ENCODE data around the gene PRDM16.

PRDM16 gene

DNA sequence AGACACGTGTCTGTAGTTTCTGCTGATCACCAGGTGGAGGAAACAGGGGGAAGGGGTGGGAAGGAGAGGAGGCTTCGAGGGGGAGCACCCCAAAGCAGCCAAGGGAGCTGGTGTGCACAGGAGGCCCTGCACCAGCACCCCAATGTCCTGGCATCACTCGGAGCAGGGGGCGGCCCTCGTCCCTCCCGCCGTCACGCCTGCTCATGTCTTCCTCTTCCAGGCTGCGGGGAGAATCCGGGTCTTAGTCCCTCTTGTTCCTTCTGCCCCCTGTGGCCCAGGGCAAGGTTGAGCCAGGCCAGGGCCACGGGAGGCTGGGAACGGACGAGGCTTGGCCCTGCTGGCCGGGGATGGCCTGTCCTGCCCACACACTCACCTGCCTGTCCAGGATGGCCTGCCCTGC, 364.1 kb downstream of the PRDM16 start:
- Histone ChIP-seq H3K9me3 (ENCODE audit: control insufficient read depth in 2 of 2, low read length in 2 of 2) (no peaks in the 10 kb centered on the region), H3K27ac (ENCODE audit: low read length) (no peak overlapping the region), H3K4me1 (ENCODE audit: control insufficient read depth, insufficient read depth, low read length) (no peaks in the 10 kb centered on the region)

DNA sequence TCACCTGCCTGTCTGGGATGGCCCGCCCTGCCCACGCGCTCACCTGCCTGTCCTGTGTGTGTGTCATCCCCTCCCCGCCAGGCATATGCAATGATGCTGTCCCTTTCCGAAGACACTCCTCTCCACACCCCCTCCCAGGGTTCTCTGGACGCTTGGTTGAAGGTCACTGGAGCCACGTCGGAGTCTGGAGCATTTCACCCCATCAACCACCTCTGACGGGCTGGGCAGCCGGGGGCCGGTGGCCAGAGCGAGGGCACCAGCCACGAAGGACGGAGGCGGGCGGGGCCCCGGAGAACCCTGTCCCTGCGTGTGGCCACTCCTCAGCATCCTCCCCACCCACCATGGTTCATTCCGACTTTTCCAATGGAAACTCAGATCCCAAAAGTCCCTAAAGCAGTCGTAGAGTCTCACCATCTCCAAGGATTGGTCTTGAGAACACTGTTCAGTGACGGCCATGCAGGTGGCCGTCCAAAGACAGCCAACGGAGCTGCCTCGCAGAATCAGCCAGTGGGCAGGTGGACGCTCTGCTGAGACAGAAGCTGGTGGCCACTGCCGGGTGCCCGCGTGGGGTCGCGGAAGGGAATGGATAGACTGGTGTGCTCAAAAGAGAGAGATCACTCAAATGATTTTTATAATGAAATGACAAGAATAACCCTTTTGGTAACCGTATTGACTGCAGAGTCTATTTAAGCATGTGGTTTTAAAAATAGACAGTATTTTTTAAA, 364.8 kb downstream of the PRDM16 start:
- Histone ChIP-seq H3K27ac (ENCODE audit: low read length) (no peak overlapping the region), H3K4me3 (ENCODE audit: low read length in 2 of 2) (no peak overlapping the region), H3K27me3 (ENCODE audit: control insufficient read depth in 1 of 2, insufficient read depth in 2 of 2, low read length in 2 of 2) (peaks cover 0 to 2% of the 10 kb centered on the region in 2 donors), H3K9ac (ENCODE audit: low read length in 2 of 2) (no peak overlapping the region), H3K4me1 (ENCODE audit: control insufficient read depth, insufficient read depth, low read length) (no peaks in the 10 kb centered on the region), H3K9me3 (ENCODE audit: control insufficient read depth in 2 of 2, low read length in 2 of 2) (no peaks in the 10 kb centered on the region), H3K36me3 (ENCODE audit: control insufficient read depth in 2 of 2, insufficient read depth in 2 of 2, low read length in 2 of 2) (no peaks in the 10 kb centered on the region)

More for the DNA sequence above, 364.1 kb downstream of the PRDM16 start:
- peaks cover 0 to 2% of the 10 kb centered on the region in 2 donors for H3K27me3 ChIP-seq (ENCODE audit: control insufficient read depth in 1 of 2, insufficient read depth in 2 of 2, low read length in 2 of 2)
- H3K36me3 ChIP-seq (ENCODE audit: control insufficient read depth in 2 of 2, insufficient read depth in 2 of 2, low read length in 2 of 2) = no peaks in the 10 kb centered on the region
- H3K4me3 ChIP-seq (ENCODE audit: low read length in 2 of 2) = no peak overlapping the region
- no peak overlapping the region for H3K9ac ChIP-seq (ENCODE audit: low read length in 2 of 2)

DNA sequence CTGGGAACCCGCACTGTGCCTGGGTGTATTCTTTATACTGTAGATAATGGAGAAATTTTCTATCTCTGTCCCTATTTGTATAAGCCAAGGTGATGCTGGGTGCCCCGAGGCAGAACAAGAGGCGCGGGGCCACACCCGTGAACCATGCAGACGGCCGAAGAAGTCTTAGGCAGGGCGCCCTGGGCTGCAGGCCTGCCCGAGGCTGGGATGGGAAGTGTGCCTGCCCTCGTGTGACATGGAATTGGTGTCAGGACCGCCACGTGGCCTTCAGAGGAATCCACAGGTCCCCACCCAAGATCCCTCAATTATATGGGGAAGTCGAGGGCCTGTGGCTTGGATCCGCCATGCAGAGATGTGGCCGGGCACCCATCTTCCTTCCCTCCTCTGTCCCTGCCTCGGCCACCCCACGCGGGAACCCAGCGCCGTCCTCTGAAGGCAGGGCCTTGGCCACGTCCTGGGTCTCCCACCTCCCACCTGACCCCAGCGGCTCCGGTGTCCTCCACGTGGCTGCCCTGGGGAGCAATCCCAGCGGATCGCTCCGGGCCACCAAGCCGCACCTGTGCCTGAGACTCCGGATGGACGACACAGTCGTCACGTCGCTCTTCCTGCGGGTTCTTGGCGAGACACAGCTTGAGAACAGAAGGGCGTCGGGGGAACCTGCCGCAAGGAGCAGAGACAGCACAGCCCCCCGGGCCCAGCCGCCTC, 365.6 kb downstream of the PRDM16 start:
- no peaks in the 10 kb centered on the region for H3K36me3 ChIP-seq (ENCODE audit: control insufficient read depth in 2 of 2, insufficient read depth in 2 of 2, low read length in 2 of 2)
- no peaks in the 10 kb centered on the region for H3K9me3 ChIP-seq (ENCODE audit: control insufficient read depth in 2 of 2, low read length in 2 of 2)
- H3K4me1 ChIP-seq (ENCODE audit: control insufficient read depth, insufficient read depth, low read length) = no peaks in the 10 kb centered on the region
- H3K27ac ChIP-seq (ENCODE audit: low read length) = no peak overlapping the region
- no peak overlapping the region for H3K4me3 ChIP-seq (ENCODE audit: low read length in 2 of 2)
- H3K27me3 ChIP-seq (ENCODE audit: control insufficient read depth in 1 of 2, insufficient read depth in 2 of 2, low read length in 2 of 2) = peaks cover 2 to 3% of the 10 kb centered on the region in 2 donors
- no peak overlapping the region for H3K9ac ChIP-seq (ENCODE audit: low read length in 2 of 2)

DNA sequence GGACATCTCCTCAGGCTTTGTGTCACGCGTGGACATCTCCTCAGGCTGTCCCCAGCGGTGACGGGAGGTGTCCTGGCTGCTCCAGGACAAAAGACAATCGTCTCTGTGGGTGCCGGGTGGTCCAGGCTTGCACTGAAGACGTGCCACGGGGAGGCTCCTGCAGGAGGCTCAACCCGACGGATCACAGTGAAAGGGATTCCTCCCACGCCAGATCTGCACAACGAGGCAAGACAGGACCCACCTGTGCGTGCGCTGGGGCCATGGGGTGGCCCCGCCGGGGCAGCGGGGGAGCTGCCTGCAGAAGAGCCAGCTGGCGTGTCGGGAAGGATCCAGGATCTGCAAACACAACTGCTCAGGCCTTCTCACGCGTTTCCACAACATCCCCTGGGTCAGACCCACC, 366.7 kb downstream of the PRDM16 start:
- Histone ChIP-seq H3K36me3 (ENCODE audit: control insufficient read depth in 2 of 2, insufficient read depth in 2 of 2, low read length in 2 of 2) (no peaks in the 10 kb centered on the region), H3K9me3 (ENCODE audit: control insufficient read depth in 2 of 2, low read length in 2 of 2) (no peaks in the 10 kb centered on the region), H3K27ac (ENCODE audit: low read length) (no peak overlapping the region), H3K27me3 (ENCODE audit: control insufficient read depth in 1 of 2, insufficient read depth in 2 of 2, low read length in 2 of 2) (peaks cover 2 to 7% of the 10 kb centered on the region in 2 donors), H3K4me3 (ENCODE audit: low read length in 2 of 2) (no peak overlapping the region), H3K9ac (ENCODE audit: low read length in 2 of 2) (no peak overlapping the region), H3K4me1 (ENCODE audit: control insufficient read depth, insufficient read depth, low read length) (no peaks in the 10 kb centered on the region)

DNA sequence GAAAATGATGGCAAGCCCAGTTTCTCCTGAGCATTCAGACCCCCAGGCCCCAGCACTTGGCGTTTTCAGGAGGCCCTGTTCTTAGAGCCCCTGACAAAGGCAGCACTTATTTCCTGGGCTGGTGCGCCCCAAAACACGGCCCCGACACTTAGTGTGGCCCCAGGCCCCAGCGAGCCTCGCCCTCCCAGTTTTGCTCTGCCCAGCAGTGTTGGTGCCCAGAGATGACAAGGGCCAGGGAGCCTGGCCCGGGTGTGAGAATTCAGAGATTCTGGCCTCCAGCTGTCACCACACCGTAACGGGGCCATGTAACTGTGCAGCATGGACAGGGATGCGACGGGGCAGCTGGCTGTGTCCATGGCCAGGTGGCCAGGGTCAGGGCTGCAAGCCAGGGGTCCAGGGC, 367.4 kb downstream of the PRDM16 start:
- Histone ChIP-seq H3K27ac (ENCODE audit: low read length) (no peak overlapping the region), H3K27me3 (ENCODE audit: control insufficient read depth in 1 of 2, insufficient read depth in 2 of 2, low read length in 2 of 2) (peaks cover 3 to 7% of the 10 kb centered on the region in 2 donors), H3K4me3 (ENCODE audit: low read length in 2 of 2) (no peak overlapping the region), H3K9ac (ENCODE audit: low read length in 2 of 2) (no peak overlapping the region), H3K4me1 (ENCODE audit: control insufficient read depth, insufficient read depth, low read length) (no peaks in the 10 kb centered on the region), H3K36me3 (ENCODE audit: control insufficient read depth in 2 of 2, insufficient read depth in 2 of 2, low read length in 2 of 2) (no peaks in the 10 kb centered on the region), H3K9me3 (ENCODE audit: control insufficient read depth in 2 of 2, low read length in 2 of 2) (no peaks in the 10 kb centered on the region)

DNA sequence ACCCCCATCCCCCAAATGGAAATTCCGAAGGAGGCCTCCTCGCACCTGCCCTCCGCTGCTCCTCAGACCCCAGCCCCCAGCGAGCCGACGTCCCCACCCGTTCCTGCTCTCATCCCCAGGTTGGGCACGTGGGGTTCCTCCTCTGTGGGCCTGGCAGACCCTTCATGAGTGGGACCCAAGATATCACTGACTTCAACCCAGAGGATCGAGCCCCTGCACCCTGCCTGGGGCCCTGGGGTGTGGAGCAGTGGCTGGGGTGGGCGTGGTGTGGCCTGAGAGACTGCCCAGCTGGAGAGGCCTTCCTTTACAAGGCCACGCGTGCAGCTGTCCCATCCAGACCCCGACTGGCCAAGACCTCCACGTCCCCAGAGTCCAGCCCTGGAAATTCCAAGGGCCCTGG, 367.9 kb downstream of the PRDM16 start:
- no peak overlapping the region for H3K27ac ChIP-seq (ENCODE audit: low read length)
- H3K9ac ChIP-seq (ENCODE audit: low read length in 2 of 2) = no peak overlapping the region
- H3K4me1 ChIP-seq (ENCODE audit: control insufficient read depth, insufficient read depth, low read length) = no peaks in the 10 kb centered on the region
- peaks cover 3 to 7% of the 10 kb centered on the region in 2 donors for H3K27me3 ChIP-seq (ENCODE audit: control insufficient read depth in 1 of 2, insufficient read depth in 2 of 2, low read length in 2 of 2)
- no peaks in the 10 kb centered on the region for H3K36me3 ChIP-seq (ENCODE audit: control insufficient read depth in 2 of 2, insufficient read depth in 2 of 2, low read length in 2 of 2)
- no peak overlapping the region for H3K4me3 ChIP-seq (ENCODE audit: low read length in 2 of 2)
- H3K9me3 ChIP-seq (ENCODE audit: control insufficient read depth in 2 of 2, low read length in 2 of 2) = no peaks in the 10 kb centered on the region

DNA sequence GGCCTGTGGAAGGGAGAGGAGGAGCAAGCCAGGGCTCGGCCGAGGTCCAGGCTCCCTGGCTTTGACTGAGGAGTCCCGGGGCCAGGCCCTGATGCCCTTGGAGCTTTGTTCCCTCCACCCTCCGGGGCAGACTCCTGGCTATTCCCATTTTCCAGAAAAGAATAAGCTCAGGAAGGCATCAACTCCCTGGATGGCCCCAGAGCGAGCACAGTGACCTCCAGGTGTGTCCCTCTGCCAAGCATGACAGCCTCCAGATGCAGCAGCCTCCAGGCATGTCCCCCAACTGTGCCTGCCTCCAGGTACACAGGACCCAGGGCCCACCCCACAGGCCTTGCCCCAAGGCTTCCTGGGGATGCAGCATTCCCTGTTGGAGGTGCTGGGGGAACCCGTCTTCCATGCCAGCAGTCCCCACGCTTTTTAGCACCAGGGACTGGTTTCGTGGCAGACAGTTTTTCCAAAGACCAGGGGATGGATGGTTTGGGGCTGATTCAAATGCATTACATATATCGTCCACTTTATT, 369.7 kb downstream of the PRDM16 start:
- Histone ChIP-seq H3K4me1 (ENCODE audit: control insufficient read depth, insufficient read depth, low read length) (no peaks in the 10 kb centered on the region), H3K4me3 (ENCODE audit: low read length in 2 of 2) (no peak overlapping the region), H3K27me3 (ENCODE audit: control insufficient read depth in 1 of 2, insufficient read depth in 2 of 2, low read length in 2 of 2) (peaks cover 5 to 7% of the 10 kb centered on the region in 2 donors)

DNA sequence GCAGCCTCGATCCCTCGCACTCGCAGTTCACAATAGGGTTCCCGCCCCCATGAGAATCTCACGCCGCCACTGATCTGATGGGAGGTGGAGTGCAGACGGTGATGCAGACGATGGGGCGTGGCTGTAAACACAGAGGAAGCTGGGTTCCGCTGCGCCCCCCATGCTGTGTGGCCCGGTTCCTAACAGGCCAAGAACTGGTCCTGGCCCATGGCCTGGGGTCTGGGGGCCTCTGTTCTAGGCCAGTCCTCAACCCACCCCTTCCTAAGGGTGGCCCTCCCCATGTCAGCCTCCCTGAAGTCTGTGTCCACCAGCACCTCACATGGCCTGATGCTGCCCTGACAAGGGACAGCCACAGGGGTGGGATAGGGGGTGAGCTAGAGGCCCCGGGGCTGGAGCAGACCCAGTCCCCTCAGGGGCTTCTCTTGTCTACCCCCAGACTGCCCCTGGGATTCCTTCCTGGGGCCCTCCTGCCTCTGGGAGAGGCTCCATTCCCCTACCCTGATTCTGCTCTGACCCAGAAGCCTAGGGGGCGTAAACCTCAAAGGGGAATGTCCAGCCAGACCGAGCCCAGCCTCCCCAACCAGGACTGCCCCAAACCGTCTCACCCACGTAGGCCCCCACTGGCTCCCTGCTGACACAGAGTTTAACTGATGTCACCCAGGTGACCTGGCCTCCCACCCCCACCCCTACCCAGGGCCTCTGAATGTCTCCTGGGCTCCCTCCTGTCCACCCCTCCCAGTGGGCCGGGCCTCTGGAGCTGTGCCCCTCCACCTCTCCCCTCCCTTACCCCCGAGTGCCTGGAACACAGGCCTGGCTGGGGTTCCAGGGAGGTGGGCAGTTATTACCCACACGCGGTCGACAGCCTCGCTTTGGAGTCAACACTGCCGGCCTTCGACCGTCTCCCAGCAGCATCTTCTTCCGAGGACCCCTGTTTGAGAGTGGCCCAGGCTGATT, 370.6 kb downstream of the PRDM16 start:
- H3K4me3 ChIP-seq (ENCODE audit: low read length in 2 of 2) = no peak overlapping the region
- H3K9ac ChIP-seq (ENCODE audit: low read length in 2 of 2) = no peak overlapping the region
- no peaks in the 10 kb centered on the region for H3K36me3 ChIP-seq (ENCODE audit: control insufficient read depth in 2 of 2, insufficient read depth in 2 of 2, low read length in 2 of 2)
- no peak overlapping the region for H3K27ac ChIP-seq (ENCODE audit: low read length)
- peaks cover 7 to 10% of the 10 kb centered on the region in 2 donors for H3K27me3 ChIP-seq (ENCODE audit: control insufficient read depth in 1 of 2, insufficient read depth in 2 of 2, low read length in 2 of 2)
- H3K4me1 ChIP-seq (ENCODE audit: control insufficient read depth, insufficient read depth, low read length) = no peaks in the 10 kb centered on the region
- no peaks in the 10 kb centered on the region for H3K9me3 ChIP-seq (ENCODE audit: control insufficient read depth in 2 of 2, low read length in 2 of 2)

More for the DNA sequence above, 369.7 kb downstream of the PRDM16 start:
- no peak overlapping the region for H3K27ac ChIP-seq (ENCODE audit: low read length)
- no peaks in the 10 kb centered on the region for H3K36me3 ChIP-seq (ENCODE audit: control insufficient read depth in 2 of 2, insufficient read depth in 2 of 2, low read length in 2 of 2)
- no peaks in the 10 kb centered on the region for H3K9me3 ChIP-seq (ENCODE audit: control insufficient read depth in 2 of 2, low read length in 2 of 2)
- H3K9ac ChIP-seq (ENCODE audit: low read length in 2 of 2) = no peak overlapping the region

DNA sequence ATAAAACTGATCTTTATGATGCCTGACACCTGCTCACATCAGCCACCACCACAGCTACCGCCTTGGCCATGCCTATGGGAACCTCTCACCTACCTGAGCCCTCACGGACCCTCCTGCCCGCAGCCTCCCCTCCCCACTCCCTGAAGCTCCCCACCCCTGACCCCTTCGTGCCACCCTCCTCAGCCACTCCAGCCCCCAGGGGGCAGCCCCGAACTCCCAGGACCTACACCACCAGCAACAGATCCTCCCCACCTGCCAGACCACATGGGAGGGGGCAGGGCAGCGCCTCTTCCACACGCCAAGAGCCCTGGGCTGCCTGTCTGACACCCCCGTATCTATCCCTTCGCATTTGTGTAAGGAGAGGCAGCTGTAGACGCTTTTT, 371.3 kb downstream of the PRDM16 start:
- H3K4me3 ChIP-seq (ENCODE audit: low read length in 2 of 2) = no peak overlapping the region
- no peak overlapping the region for H3K9ac ChIP-seq (ENCODE audit: low read length in 2 of 2)
- peaks cover under 1 to 3% of the 10 kb centered on the region in 2 donors for H3K9me3 ChIP-seq (ENCODE audit: control insufficient read depth in 2 of 2, low read length in 2 of 2)
- no peaks in the 10 kb centered on the region for H3K36me3 ChIP-seq (ENCODE audit: control insufficient read depth in 2 of 2, insufficient read depth in 2 of 2, low read length in 2 of 2)
- H3K4me1 ChIP-seq (ENCODE audit: control insufficient read depth, insufficient read depth, low read length) = no peaks in the 10 kb centered on the region
- H3K27me3 ChIP-seq (ENCODE audit: control insufficient read depth in 1 of 2, insufficient read depth in 2 of 2, low read length in 2 of 2) = peaks cover 7 to 9% of the 10 kb centered on the region in 2 donors
- H3K27ac ChIP-seq (ENCODE audit: low read length) = no peak overlapping the region

DNA sequence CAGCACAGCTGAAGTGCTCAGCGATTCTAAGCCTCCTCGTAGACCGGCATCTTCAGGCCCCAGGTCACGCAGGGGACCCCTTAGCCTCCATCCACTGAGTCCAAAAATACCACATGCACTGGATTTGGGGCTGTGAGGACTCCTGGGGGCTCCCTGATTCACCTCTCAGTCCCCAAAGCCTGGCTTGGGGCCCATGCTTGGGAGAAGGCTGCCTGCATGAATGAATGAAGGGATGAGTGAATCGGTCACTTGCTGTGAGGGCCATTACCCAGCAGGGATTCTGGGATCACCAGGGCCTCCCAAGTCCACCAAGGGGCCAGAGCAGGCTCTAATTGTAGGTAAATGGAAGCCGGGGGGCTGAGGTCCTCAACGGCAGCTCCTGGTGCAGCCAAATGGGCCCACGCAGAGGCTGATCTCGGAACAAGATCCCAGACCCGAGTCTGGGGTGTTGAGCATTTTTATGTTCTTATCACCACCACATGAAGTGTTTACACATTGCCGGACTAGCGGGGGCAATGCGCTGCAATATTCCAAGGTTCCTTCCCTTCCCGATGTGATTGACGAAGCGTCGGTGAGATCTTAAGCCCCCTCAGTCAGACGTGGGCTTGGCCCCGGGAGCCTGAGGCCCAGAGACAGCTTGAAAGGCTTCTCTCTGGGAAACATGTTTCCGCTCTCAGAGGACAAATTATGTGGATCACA, 371.9 kb downstream of the PRDM16 start:
- H3K4me3 ChIP-seq (ENCODE audit: low read length in 2 of 2) = no peak overlapping the region
- H3K9me3 ChIP-seq (ENCODE audit: control insufficient read depth in 2 of 2, low read length in 2 of 2) = peaks cover 2 to 4% of the 10 kb centered on the region in 2 donors
- H3K27me3 ChIP-seq (ENCODE audit: control insufficient read depth in 1 of 2, insufficient read depth in 2 of 2, low read length in 2 of 2) = peaks cover 7 to 9% of the 10 kb centered on the region in 2 donors

More for the DNA sequence above, 371.9 kb downstream of the PRDM16 start:
- Histone ChIP-seq H3K9ac (ENCODE audit: low read length in 2 of 2) (no peak overlapping the region), H3K4me1 (ENCODE audit: control insufficient read depth, insufficient read depth, low read length) (no peaks in the 10 kb centered on the region), H3K36me3 (ENCODE audit: control insufficient read depth in 2 of 2, insufficient read depth in 2 of 2, low read length in 2 of 2) (no peaks in the 10 kb centered on the region), H3K27ac (ENCODE audit: low read length) (no peak overlapping the region)
